Right atrium auricular region (tissue), 2 donors: ENCODE results near the gene CERT1. TPM values are rescaled to one million over a fixed set of nuclear protein-coding genes. Genes with fewer than 3 reads are reported as not detected.

Source experiments
- DNase-seq: peaks from one replicate; pipeline ENCODE4 v3.0.0-alpha.2; 2019; ENCODE audit warnings: low spot score
- H3K27ac ChIP-seq, 2 donors: fragments of 200-600 bp; sonication (generic); 1 replicate in 1 of 2; 2 replicates in 1 of 2; pipeline ENCODE4 v1.5.1; 2016 to 2019
- H3K27me3 ChIP-seq, 2 donors: fragments of 200-600 bp; sonication (generic); one replicate each; pipeline versions ENCODE4 v1.5.1 to v1.6.0; 2017 to 2019
- H3K36me3 ChIP-seq: fragments of 200-600 bp; sonication (generic); one replicate; pipeline ENCODE4 v1.5.1; 2016
- H3K4me1 ChIP-seq, 2 donors: fragments of 200-600 bp; sonication (generic); one replicate each; pipeline versions ENCODE4 v1.5.1 to v1.6.0; 2017 to 2019
- H3K4me3 ChIP-seq, 2 donors: fragments of 200-600 bp; sonication (generic); 1 replicate in 1 of 2; 2 replicates in 1 of 2; pipeline ENCODE4 v1.5.1; 2017 to 2019; ENCODE audit warnings: mild to moderate bottlenecking in 1 of 2, moderate library complexity in 1 of 2
- H3K9me3 ChIP-seq, 2 donors: fragments of 200-600 bp; sonication (generic); one replicate each; pipeline ENCODE4 v1.5.1; 2019
- total RNA-seq, 2 donors: library from RNA; depleted of rRNA; stranded (reverse); fragments of >200 nt; gene quantifications; one replicate each; pipeline ENCODE4 v1.1.0, GENCODE V29; 2016
- TF ChIP-seq, protein P1 (sequence below), 2 donors: fragments of 200-600 bp; sonication (generic); IDR thresholded peaks; one replicate each; pipeline ENCODE4 v1.5.1; 2019; ENCODE audit warnings: antibody characterized with exemption in 2 of 2

Gene CERT1
- total RNA-seq, 2 donors from 2014 or later: 12.3 to 12.6 TPM

DNA sequence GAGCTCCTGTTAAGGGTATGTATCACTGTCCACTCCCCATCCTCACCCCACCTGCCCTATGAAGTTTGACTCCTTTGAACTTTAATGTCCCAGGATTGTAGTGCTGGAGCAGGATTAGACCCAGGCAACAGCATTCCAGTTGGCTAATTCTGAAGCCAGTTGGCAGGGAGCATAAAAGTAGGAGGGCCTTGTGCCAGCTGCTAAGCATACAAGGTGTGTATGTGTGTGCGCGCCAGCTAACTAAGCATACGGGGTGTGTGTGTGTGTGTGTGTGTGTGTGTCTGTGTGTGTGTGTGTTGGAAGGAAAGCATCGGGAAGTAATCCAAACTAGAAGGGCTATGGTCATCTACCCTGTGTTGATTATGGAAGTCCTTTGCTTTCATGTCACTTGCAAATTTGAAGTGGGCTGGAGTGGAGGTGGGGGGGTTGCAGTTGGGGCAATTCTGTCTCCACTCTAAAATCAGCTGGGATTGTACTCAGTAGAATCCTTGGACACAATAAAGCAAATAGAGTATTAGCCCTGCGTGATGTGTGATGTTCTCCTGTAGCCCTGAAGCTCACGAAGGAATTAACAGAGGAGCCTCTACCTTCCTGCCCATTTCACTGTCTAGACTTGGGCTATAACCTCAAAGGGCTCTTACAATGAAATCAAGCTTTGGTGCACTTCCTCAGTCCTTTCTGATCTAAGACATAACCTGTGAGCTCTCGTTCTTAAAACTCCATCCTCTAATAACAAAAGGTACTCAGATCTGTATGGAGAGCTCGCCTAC, 147.5 kb downstream of the CERT1 start:
- TF ChIP-seq, protein P1, sequence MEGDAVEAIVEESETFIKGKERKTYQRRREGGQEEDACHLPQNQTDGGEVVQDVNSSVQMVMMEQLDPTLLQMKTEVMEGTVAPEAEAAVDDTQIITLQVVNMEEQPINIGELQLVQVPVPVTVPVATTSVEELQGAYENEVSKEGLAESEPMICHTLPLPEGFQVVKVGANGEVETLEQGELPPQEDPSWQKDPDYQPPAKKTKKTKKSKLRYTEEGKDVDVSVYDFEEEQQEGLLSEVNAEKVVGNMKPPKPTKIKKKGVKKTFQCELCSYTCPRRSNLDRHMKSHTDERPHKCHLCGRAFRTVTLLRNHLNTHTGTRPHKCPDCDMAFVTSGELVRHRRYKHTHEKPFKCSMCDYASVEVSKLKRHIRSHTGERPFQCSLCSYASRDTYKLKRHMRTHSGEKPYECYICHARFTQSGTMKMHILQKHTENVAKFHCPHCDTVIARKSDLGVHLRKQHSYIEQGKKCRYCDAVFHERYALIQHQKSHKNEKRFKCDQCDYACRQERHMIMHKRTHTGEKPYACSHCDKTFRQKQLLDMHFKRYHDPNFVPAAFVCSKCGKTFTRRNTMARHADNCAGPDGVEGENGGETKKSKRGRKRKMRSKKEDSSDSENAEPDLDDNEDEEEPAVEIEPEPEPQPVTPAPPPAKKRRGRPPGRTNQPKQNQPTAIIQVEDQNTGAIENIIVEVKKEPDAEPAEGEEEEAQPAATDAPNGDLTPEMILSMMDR (IDR thresholded peaks at IDR 0.05): no peak
- H3K9me3 ChIP-seq: no peaks in the 10 kb centered on the region
- no peak for DNase-seq
- no peaks in the 10 kb centered on the region for H3K4me1 ChIP-seq
- no peak overlapping the region for H3K27ac ChIP-seq
- no peak overlapping the region for H3K4me3 ChIP-seq
- no peaks in the 10 kb centered on the region for H3K27me3 ChIP-seq
- peaks cover 18% of the 10 kb centered on the region for H3K36me3 ChIP-seq

DNA sequence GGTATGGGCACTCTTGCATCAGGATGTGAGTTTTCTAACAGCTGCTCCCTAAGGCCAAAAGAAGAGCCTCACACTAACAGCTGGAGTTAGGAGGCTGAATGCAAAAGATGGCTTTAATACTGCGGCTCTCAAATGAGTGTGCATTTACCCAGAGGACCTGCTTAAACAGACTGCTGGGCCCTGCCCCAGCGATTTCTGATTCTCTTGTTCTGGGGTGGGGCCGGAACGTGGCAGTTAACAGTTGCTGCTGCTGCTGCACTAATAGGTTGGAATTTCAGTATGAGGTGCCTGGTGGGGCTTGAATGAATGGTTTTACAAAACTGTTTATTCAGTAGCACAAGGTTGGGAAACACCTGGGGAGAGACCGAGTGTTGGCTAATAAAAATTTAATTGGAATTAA, 148.3 kb downstream of the CERT1 start:
- H3K4me1 ChIP-seq: no peaks in the 10 kb centered on the region
- H3K36me3 ChIP-seq: peaks cover 23% of the 10 kb centered on the region
- DNase-seq: no peak
- no peak overlapping the region for H3K27ac ChIP-seq
- H3K4me3 ChIP-seq: no peak overlapping the region
- no peaks in the 10 kb centered on the region for H3K27me3 ChIP-seq
- TF ChIP-seq, protein P1 (IDR thresholded peaks at IDR 0.05): no peak
- no peaks in the 10 kb centered on the region for H3K9me3 ChIP-seq

DNA sequence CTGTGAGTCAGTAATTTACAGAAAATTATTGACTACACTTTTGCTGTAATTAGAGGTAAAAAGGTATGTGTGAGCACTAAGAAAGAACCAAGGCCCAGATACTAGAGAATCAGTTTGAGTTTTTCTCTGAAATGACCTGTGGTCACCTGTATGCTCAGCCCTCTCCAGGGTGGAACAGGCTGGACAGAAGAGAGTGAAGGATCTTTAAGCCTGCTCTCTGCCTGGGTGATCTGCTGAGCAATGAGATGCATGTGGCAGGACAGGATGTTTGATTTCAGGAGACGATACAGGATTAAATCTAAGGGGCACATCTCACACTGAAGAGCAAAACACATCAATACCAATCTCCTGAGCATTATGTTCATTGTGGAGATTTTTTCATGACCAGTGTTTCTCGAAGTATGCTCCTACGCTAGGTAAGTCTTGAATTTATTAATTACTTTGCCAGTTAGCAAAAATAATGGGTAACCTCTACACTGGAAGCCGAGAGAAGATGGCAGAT, 148.9 kb downstream of the CERT1 start:
- Histone ChIP-seq H3K27me3 (no peaks in the 10 kb centered on the region), H3K4me1 (no peaks in the 10 kb centered on the region), H3K4me3 (no peak overlapping the region), H3K9me3 (no peaks in the 10 kb centered on the region), H3K27ac (no peak overlapping the region), H3K36me3 (peaks cover 27% of the 10 kb centered on the region)
- DNase-seq: no peak
- TF ChIP-seq, protein P1 (IDR thresholded peaks at IDR 0.05): no peak

DNA sequence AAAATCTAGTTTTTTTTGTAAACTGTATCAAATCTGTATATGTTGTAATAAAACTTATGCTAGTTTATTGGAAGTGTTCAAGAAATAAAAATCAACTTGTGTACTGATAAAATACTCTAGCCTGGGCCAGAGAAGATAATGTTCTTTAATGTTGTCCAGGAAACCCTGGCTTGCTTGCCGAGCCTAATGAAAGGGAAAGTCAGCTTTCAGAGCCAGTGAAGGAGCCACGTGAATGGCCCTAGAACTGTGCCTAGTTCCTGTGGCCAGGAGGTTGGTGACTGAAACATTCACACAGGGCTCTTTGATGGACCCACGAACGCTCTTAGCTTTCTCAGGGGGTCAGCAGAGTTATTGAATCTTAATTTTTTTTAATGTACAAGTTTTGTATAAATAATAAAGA, 150.1 kb downstream of the CERT1 start:
- Histone ChIP-seq H3K9me3 (no peaks in the 10 kb centered on the region), H3K27me3 (no peaks in the 10 kb centered on the region), H3K4me3 (no peak overlapping the region), H3K27ac (no peak overlapping the region), H3K4me1 (no peaks in the 10 kb centered on the region), H3K36me3 (peaks cover 39% of the 10 kb centered on the region)
- TF ChIP-seq, protein P1 (IDR thresholded peaks at IDR 0.05): no peak
- no peak for DNase-seq

DNA sequence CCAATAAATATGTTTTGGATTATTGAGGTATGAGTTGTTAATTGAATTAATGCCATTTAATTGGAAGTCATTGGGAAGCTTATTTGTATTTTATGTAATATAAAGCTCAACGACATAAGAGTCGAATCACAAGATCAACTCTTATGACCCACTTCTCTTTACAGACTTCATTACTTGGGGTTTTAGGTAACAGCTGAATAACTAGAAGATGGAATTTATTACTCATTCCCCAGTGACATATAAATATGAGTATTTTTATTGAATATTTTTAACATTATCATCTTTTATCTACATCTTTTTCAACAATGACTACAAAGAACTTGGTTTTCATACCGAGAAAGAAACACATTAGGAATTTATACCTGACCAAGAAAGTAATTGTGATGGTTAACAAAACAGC, 153.3 kb downstream of the CERT1 start:
- Histone ChIP-seq H3K4me3 (no peak overlapping the region), H3K27ac (no peak overlapping the region), H3K36me3 (peaks cover 69% of the 10 kb centered on the region), H3K4me1 (no peaks in the 10 kb centered on the region), H3K27me3 (no peaks in the 10 kb centered on the region), H3K9me3 (no peaks in the 10 kb centered on the region)
- no peak for DNase-seq
- TF ChIP-seq, protein P1 (IDR thresholded peaks at IDR 0.05): no peak
